Measurements from ENCODE around the gene C16orf86. TPM values are rescaled to one million over a fixed set of nuclear protein-coding genes. Genes with fewer than 3 reads are reported as not detected.

Gene C16orf86
- total RNA-seq, 4 donors from 2014 or later = 0.54 to 6.6 (median 2.0) TPM

DNA sequence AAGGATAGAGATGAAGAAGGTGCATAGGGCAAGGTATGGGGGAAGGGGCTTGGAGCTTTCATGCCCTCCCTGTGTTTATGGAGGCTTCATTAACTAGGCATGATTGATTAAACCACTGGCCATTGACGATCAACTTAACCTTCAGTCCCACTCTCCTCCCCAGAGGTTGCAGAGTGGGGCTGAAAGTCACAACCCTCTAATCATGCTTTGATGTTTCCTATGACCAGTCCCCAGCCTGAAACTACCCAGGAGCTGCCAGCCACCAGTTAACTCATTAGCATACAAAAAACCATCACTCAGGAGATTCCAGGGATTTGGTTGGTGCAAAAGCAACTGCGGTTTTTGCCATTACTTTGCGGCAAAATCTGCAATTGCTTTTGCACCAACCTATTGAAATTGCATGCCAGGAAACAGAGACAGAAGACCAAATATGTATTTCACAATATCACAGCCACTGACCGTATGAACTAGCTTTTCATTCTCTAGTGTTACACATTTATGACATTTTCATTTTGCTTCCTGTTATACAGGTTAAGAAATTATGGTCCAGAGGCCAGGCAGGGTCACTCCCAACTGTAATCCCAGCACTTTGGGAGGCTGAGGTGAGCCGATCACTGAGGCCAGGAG is 47.1 kb downstream of the C16orf86 start:
- H3K27ac ChIP-seq = no peak overlapping the region
- no peaks in the 10 kb centered on the region for H3K27me3 ChIP-seq
- DNase-seq = no peak
- H3K36me3 ChIP-seq = no peaks in the 10 kb centered on the region
- peaks cover 0 to 34% (median 4%) of the 10 kb centered on the region in 4 donors for H3K4me1 ChIP-seq
- TF ChIP-seq, protein P1, sequence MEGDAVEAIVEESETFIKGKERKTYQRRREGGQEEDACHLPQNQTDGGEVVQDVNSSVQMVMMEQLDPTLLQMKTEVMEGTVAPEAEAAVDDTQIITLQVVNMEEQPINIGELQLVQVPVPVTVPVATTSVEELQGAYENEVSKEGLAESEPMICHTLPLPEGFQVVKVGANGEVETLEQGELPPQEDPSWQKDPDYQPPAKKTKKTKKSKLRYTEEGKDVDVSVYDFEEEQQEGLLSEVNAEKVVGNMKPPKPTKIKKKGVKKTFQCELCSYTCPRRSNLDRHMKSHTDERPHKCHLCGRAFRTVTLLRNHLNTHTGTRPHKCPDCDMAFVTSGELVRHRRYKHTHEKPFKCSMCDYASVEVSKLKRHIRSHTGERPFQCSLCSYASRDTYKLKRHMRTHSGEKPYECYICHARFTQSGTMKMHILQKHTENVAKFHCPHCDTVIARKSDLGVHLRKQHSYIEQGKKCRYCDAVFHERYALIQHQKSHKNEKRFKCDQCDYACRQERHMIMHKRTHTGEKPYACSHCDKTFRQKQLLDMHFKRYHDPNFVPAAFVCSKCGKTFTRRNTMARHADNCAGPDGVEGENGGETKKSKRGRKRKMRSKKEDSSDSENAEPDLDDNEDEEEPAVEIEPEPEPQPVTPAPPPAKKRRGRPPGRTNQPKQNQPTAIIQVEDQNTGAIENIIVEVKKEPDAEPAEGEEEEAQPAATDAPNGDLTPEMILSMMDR (IDR thresholded peaks at IDR 0.05) = no peak
- TF ChIP-seq POLR2A (IDR thresholded peaks at IDR 0.05) = no peak
- H3K4me3 ChIP-seq = no peak overlapping the region
- H3K9me3 ChIP-seq = no peaks in the 10 kb centered on the region

DNA sequence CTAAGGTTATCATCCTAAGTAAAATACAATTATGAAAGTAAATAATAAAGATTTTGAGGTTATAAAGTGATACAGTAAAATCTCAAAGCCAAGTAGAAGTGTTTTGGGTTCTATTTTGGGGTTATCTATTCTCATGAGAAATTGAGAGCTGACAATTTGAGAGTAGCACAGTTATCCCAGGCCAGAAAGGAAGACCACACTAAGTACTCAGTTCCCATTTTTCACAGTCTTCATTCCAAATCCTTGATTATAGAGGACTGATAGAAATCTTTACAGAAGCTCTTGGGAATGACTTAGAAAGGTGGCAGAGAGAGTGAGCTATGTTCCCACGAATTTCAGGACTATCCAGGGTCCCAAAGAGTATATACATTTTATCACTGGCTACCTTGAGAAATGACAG is 47.9 kb downstream of the C16orf86 start:
- no peaks in the 10 kb centered on the region for H3K36me3 ChIP-seq
- TF ChIP-seq POLR2A (IDR thresholded peaks at IDR 0.05) = no peak
- TF ChIP-seq, protein P1 (IDR thresholded peaks at IDR 0.05) = no peak
- peaks cover 0 to 34% (median 4%) of the 10 kb centered on the region in 4 donors for H3K4me1 ChIP-seq
- DNase-seq = no peak
- H3K27me3 ChIP-seq = no peaks in the 10 kb centered on the region
- no peaks in the 10 kb centered on the region for H3K9me3 ChIP-seq
- no peak overlapping the region for H3K27ac ChIP-seq
- no peak overlapping the region for H3K4me3 ChIP-seq

DNA sequence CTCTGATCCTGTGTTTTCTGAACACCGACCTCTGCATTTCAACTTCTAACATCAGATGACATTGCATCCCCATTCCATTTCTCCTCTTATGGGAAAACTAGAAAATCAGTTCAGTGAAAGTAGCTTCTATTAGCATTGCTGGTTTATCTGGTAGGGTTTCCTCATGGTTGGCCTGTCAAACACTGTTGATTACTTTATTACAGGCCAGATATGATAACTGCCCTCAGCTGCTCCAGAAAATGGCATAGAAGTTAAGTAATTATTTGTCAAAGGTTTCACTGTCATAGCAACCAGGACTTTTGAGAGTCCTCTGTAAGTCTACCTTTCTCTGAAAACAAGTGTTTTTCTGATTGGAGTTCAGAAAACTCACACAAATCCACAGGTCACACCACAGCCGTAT is 49.5 kb downstream of the C16orf86 start:
- Histone ChIP-seq H3K27me3 (no peaks in the 10 kb centered on the region), H3K27ac (no peak overlapping the region), H3K4me1 (peaks cover 0 to 44% (median 4%) of the 10 kb centered on the region in 4 donors), H3K4me3 (no peak overlapping the region), H3K36me3 (no peaks in the 10 kb centered on the region), H3K9me3 (no peaks in the 10 kb centered on the region)
- TF ChIP-seq, protein P1 (IDR thresholded peaks at IDR 0.05) = no peak
- TF ChIP-seq POLR2A (IDR thresholded peaks at IDR 0.05) = no peak
- DNase-seq = no peak

Other genes with a start within 250 kb of the C16orf86 start
- 100 to 1,000 TPM; 116 to 688 (median 499) TPM for gene HSD11B2, start 235.7 kb upstream of the C16orf86 start, total RNA-seq
- gene ATP6V0D1, start 185.7 kb upstream of the C16orf86 start, total RNA-seq = 100 to 1,000 TPM; 131 to 223 (median 202) TPM
- not detected for gene AGRP, start 183.3 kb upstream of the C16orf86 start, total RNA-seq
- 10 to 100 TPM; 10.5 to 70.1 (median 42.5) TPM for gene RIPOR1, start 138.0 kb upstream of the C16orf86 start, total RNA-seq
- gene CTCF, start 104.3 kb upstream of the C16orf86 start, total RNA-seq = 10 to 100 TPM; 35.3 to 59.4 (median 42.7) TPM
- gene CARMIL2, start 21.7 kb upstream of the C16orf86 start, total RNA-seq = 10 to 100 TPM in 3 of 4 donors, 1 to 10 TPM in 1; 8.4 to 55.3 (median 13.4) TPM
- 10 to 100 TPM; 14.2 to 37.2 (median 18.6) TPM for gene ACD, start 6.6 kb upstream of the C16orf86 start, total RNA-seq
- gene PARD6A, start 5.9 kb upstream of the C16orf86 start, total RNA-seq = 1 to 10 TPM in 3 of 4 donors, not detected in 1; 1.0 to 4.3 (median 2.1) TPM
- 10 to 100 TPM; 10.6 to 26.3 (median 13.4) TPM for gene ENKD1, start 64 bp upstream of the C16orf86 start, total RNA-seq
- 10 to 100 TPM in 3 of 4 donors, 1 to 10 TPM in 1; 9.9 to 40.7 (median 24.6) TPM for gene GFOD2, start 52.5 kb downstream of the C16orf86 start, total RNA-seq
- gene RANBP10, start 139.7 kb downstream of the C16orf86 start, total RNA-seq = 10 to 100 TPM; 15.2 to 29.9 (median 24.0) TPM
- gene TSNAXIP1, start 140.1 kb downstream of the C16orf86 start, total RNA-seq = 1 to 10 TPM in 1 of 4 donors, under 1 TPM in 2, not detected in 1; 0.35 to 7.4 (median 0.94) TPM
- gene THAP11, start 175.5 kb downstream of the C16orf86 start, total RNA-seq = 10 to 100 TPM; 23.9 to 38.2 (median 31.7) TPM
- gene NUTF2, start 180.1 kb downstream of the C16orf86 start, total RNA-seq = 10 to 100 TPM; 55.5 to 82.5 (median 69.1) TPM
- gene CENPT, start 180.9 kb downstream of the C16orf86 start, total RNA-seq = 100 to 1,000 TPM in 2 of 4 donors, 10 to 100 TPM in 2; 64.8 to 138 (median 94.6) TPM
- 100 to 1,000 TPM in 2 of 4 donors, 10 to 100 TPM in 2; 94.2 to 154 (median 114) TPM for gene EDC4, start 206.2 kb downstream of the C16orf86 start, total RNA-seq
- gene NRN1L, start 218.1 kb downstream of the C16orf86 start, total RNA-seq = 10 to 100 TPM in 1 of 4 donors, not detected in 3; 10.0 TPM
- gene PSKH1, start 226.4 kb downstream of the C16orf86 start, total RNA-seq = 10 to 100 TPM; 26.4 to 60.2 (median 35.5) TPM

Measured in Peyer's patch (tissue), 4 donors.